ENCODE data around the gene LRRC8E. TPM values are rescaled to one million over a fixed set of nuclear protein-coding genes. Genes with fewer than 3 reads are reported as not detected.

The LRRC8E gene
- polyA plus RNA-seq, 1 donor (not counting 4 experiments of a cell fraction or from before 2014, with no cell fraction given), result 13.5 TPM

- no peaks in the 10 kb centered on the region for H3K9me1 ChIP-seq (ENCODE audit: control insufficient read depth, extremely low read depth, insufficient read depth, low read length)
- H3K4me3 ChIP-seq (ENCODE audit: control insufficient read depth in 2 of 3, extremely low read depth in 1 of 3, insufficient read depth in 2 of 3, low read depth in 1 of 3, low read length in 3 of 3), result no peak overlapping the region
- H3K36me3 ChIP-seq (ENCODE audit: control insufficient read depth in 2 of 2, extremely low read depth in 1 of 2, insufficient read depth in 2 of 2, low read length in 2 of 2), result peaks cover 0 to 7% of the 10 kb centered on the region in 2 experiments
- DNase-seq (ENCODE audit: low read depth, low spot score) (no peak), FAIRE-seq (no peak)
- H4K20me1 ChIP-seq (ENCODE audit: control insufficient read depth, extremely low read depth, insufficient read depth, low read length), result no peaks in the 10 kb centered on the region
- H3K79me2 ChIP-seq (ENCODE audit: control insufficient read depth, insufficient read depth, low read length), result no peaks in the 10 kb centered on the region
- dilution Hi-C loops (cut with MboI; ENCODE audit: extremely low pct_ligation_motif_present, low sequenced_read_pairs), result no loop called here
- H3K4me1 ChIP-seq (ENCODE audit: control insufficient read depth, extremely low read depth, insufficient read depth, low read length), result peaks cover 3% of the 10 kb centered on the region
- TF ChIP-seq CTCF (optimal IDR thresholded peaks at IDR 0.05 in 1 of 3, IDR thresholded peaks at IDR 0.05 in 1 of 3, conservative IDR thresholded peaks at IDR 0.05 in 1 of 3; ENCODE audit: extremely low read depth in 1 of 3, insufficient read depth in 2 of 3, low read length in 3 of 3), result no peak
- TF ChIP-seq EZH2 (IDR thresholded peaks at IDR 0.05; ENCODE audit: low read length), result no peak
- H3K9me3 ChIP-seq (ENCODE audit: control insufficient read depth, low read depth, low read length), result no peaks in the 10 kb centered on the region
- H3K27ac ChIP-seq (ENCODE audit: control insufficient read depth, insufficient read depth, low read length), result no peak overlapping the region
- H3K9ac ChIP-seq (ENCODE audit: control insufficient read depth, extremely low read depth, insufficient read depth, low read length), result no peak overlapping the region
- no peaks in the 10 kb centered on the region for H3K27me3 ChIP-seq (ENCODE audit: control insufficient read depth, extremely low read depth, insufficient read depth, low read length)
- H3K4me2 ChIP-seq (ENCODE audit: control insufficient read depth, extremely low read depth, insufficient read depth, low read depth, low read length), result no peak overlapping the region
- no peak overlapping the region for H2AFZ ChIP-seq (ENCODE audit: control insufficient read depth, low read length)
These were observed 32.7 kb upstream of the LRRC8E start for GRCh38 chr19:7855426-7856108.

DNA sequence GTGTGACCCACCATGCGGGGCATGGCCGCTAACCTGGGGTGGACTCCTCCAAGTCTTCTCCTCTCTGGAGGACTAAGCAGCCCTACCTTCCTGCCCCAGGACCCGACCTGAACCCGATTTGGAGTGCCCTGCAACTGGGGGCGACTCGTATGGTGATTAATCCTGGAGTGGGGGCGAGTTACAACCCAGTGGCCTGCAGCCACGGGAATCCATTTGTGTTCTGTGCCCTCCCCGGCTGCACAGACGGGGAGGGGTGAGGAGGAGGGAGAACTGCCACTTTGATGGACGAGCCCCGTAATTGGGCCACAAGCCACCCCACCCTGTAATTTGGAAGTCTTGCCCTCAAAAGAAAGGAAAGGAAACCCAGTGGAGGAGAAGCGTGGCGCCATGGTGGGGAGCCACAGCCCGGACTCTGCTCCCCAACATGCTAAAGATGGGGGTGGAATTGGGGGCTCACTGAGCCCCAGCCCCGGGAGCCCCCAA lies 32.2 kb upstream of the LRRC8E start:
- Histone ChIP-seq H3K4me1 (ENCODE audit: control insufficient read depth, extremely low read depth, insufficient read depth, low read length) (no peaks in the 10 kb centered on the region), H3K27ac (ENCODE audit: control insufficient read depth, insufficient read depth, low read length) (no peak overlapping the region), H3K79me2 (ENCODE audit: control insufficient read depth, insufficient read depth, low read length) (no peaks in the 10 kb centered on the region), H3K36me3 (ENCODE audit: control insufficient read depth in 2 of 2, extremely low read depth in 1 of 2, insufficient read depth in 2 of 2, low read length in 2 of 2) (peaks cover 0 to 10% of the 10 kb centered on the region in 2 experiments), H2AFZ (ENCODE audit: control insufficient read depth, low read length) (no peak overlapping the region), H3K4me2 (ENCODE audit: control insufficient read depth, extremely low read depth, insufficient read depth, low read depth, low read length) (no peak overlapping the region), H3K9me3 (ENCODE audit: control insufficient read depth, low read depth, low read length) (no peaks in the 10 kb centered on the region), H4K20me1 (ENCODE audit: control insufficient read depth, extremely low read depth, insufficient read depth, low read length) (no peaks in the 10 kb centered on the region), H3K27me3 (ENCODE audit: control insufficient read depth, extremely low read depth, insufficient read depth, low read length) (no peaks in the 10 kb centered on the region), H3K4me3 (ENCODE audit: control insufficient read depth in 2 of 3, extremely low read depth in 1 of 3, insufficient read depth in 2 of 3, low read depth in 1 of 3, low read length in 3 of 3) (no peak overlapping the region), H3K9me1 (ENCODE audit: control insufficient read depth, extremely low read depth, insufficient read depth, low read length) (no peaks in the 10 kb centered on the region), H3K9ac (ENCODE audit: control insufficient read depth, extremely low read depth, insufficient read depth, low read length) (no peak overlapping the region)
- DNase-seq (ENCODE audit: low read depth, low spot score) (no peak), FAIRE-seq (no peak)
- dilution Hi-C loops (cut with MboI; ENCODE audit: extremely low pct_ligation_motif_present, low sequenced_read_pairs), result no loop called here
- TF ChIP-seq CTCF (optimal IDR thresholded peaks at IDR 0.05 in 1 of 3, IDR thresholded peaks at IDR 0.05 in 1 of 3, conservative IDR thresholded peaks at IDR 0.05 in 1 of 3; ENCODE audit: extremely low read depth in 1 of 3, insufficient read depth in 2 of 3, low read length in 3 of 3) (no peak), EZH2 (IDR thresholded peaks at IDR 0.05; ENCODE audit: low read length) (no peak)

Data from keratinocyte (primary cell).